Liver (tissue), 9 donors: ENCODE data around the gene TNNI3K. TPM values are rescaled to one million over a fixed set of nuclear protein-coding genes. Genes with fewer than 3 reads are reported as not detected.

ENCODE experiments used
- DNase-seq: peaks from one replicate; pipeline ENCODE4 v3.0.0-alpha.2; 2017; ENCODE audit warnings: low spot score
- H3K27ac ChIP-seq, 2 donors: one replicate each; pipeline ENCODE4 v1.7.0; 2013; ENCODE audit warnings: inconsistent platforms in 2 of 2, low read length in 2 of 2, control low read depth in 1 of 2, low read depth in 1 of 2, mild to moderate bottlenecking in 1 of 2
- H3K27me3 ChIP-seq, 4 donors: one replicate each; pipeline versions ENCODE4 v1.6.1 to v1.7.0; 2013; ENCODE audit warnings: low read length in 3 of 4, inconsistent platforms in 1 of 4, mild to moderate bottlenecking in 1 of 4, moderate library complexity in 1 of 4; ENCODE audit not compliant: control insufficient read depth in 4 of 4, insufficient read depth in 4 of 4
- H3K36me3 ChIP-seq, 4 donors: one replicate each; pipeline versions ENCODE4 v1.6.1 to v1.7.0; 2013; ENCODE audit warnings: low read length in 3 of 4, mild to moderate bottlenecking in 3 of 4, low read depth in 1 of 4, moderate library complexity in 1 of 4; ENCODE audit not compliant: control insufficient read depth in 4 of 4, insufficient read depth in 3 of 4
- H3K4me1 ChIP-seq, 4 donors: one replicate each; pipeline versions ENCODE4 v1.6.1 to v1.7.0; 2013; ENCODE audit warnings: low read length in 3 of 4, mild to moderate bottlenecking in 3 of 4, moderate library complexity in 1 of 4; ENCODE audit not compliant: control insufficient read depth in 4 of 4, insufficient read depth in 4 of 4
- H3K4me3 ChIP-seq, 3 donors: one replicate each; pipeline versions ENCODE4 v1.6.1 to v1.7.0; 2013; ENCODE audit warnings: low read length in 3 of 3, control low read depth in 1 of 3, low read depth in 1 of 3, mild to moderate bottlenecking in 1 of 3
- H3K9ac ChIP-seq, 2 donors: one replicate each; pipeline ENCODE4 v1.7.0; 2013; ENCODE audit warnings: low read length in 2 of 2, mild to moderate bottlenecking in 2 of 2, moderate library complexity in 2 of 2, control low read depth in 1 of 2, low read depth in 1 of 2
- H3K9me3 ChIP-seq, 4 donors: one replicate each; pipeline versions ENCODE4 v1.6.1 to v1.7.0; 2013; ENCODE audit warnings: low read length in 3 of 4; ENCODE audit not compliant: control insufficient read depth in 4 of 4
- CTCF ChIP-seq: fragments of 150-350 bp; IDR thresholded peaks from 2 replicates; pipeline ENCODE4 v1.5.1; 2017; ENCODE audit warnings: improper control_type of control experiment, low read depth, low read length; ENCODE audit not compliant: missing input control
- FOXA2 ChIP-seq: IDR thresholded peaks from 2 replicates; pipeline ENCODE4 v1.6.1; 2016; ENCODE audit warnings: antibody characterized with exemption
- GABPA ChIP-seq, 2 donors: IDR thresholded peaks in 1 of 2; conservative IDR thresholded peaks in 1 of 2; 2 replicates each; pipeline ENCODE4 v1.6.1; 2016; ENCODE audit warnings: antibody characterized with exemption in 2 of 2, mild to moderate bottlenecking in 1 of 2, moderate library complexity in 1 of 2
- HNF4A ChIP-seq, 2 donors: conservative IDR thresholded peaks; 2 replicates each; pipeline ENCODE4 v1.6.1; 2016; ENCODE audit warnings: antibody characterized with exemption in 2 of 2, mild to moderate bottlenecking in 2 of 2
- HNF4G ChIP-seq: IDR thresholded peaks from 2 replicates; pipeline ENCODE4 v1.6.1; 2016; ENCODE audit warnings: antibody characterized with exemption
- JUND ChIP-seq, 2 donors: IDR thresholded peaks; 2 replicates each; pipeline ENCODE4 v1.6.1; 2016; ENCODE audit warnings: antibody characterized with exemption in 2 of 2
- NR2F2 ChIP-seq: IDR thresholded peaks from 2 replicates; pipeline ENCODE4 v1.6.1; 2016; ENCODE audit warnings: antibody characterized with exemption
- RAD21 ChIP-seq, 2 donors: IDR thresholded peaks; 2 replicates each; pipeline ENCODE4 v1.6.1; 2016; ENCODE audit warnings: antibody characterized with exemption in 2 of 2, mild to moderate bottlenecking in 2 of 2
- REST ChIP-seq: IDR thresholded peaks from 2 replicates; pipeline ENCODE4 v1.6.1; 2016; ENCODE audit warnings: antibody characterized with exemption, mild to moderate bottlenecking
- SP1 ChIP-seq: IDR thresholded peaks from 2 replicates; pipeline ENCODE4 v1.6.1; 2018; ENCODE audit warnings: antibody characterized with exemption, mild to moderate bottlenecking
- WGBS: extraction: QIAGEN DNeasy Blood & Tissue Kit; methylation state at CpG from one replicate; pipeline ENCODE4 v1.1.7; 2013; 5-methylcytosine and 5-hydroxymethylcytosine counted together
- polyA plus RNA-seq, 2 donors: library from polyadenylated mRNA; stranded (reverse) in 1 of 2; unstranded in 1 of 2; fragments of 200-250 nt in 1 of 2; fragments of >200 nt in 1 of 2; fragmentation: Nextera tagmentation in 1 of 2; extraction: Ambion mirVana in 1 of 2; gene quantifications; one replicate each; pipeline versions ENCODE4 v1.2.1 to v1.2.3, GENCODE V29; 2013 to 2015
- total RNA-seq, 2 donors: library from RNA; depleted of rRNA; stranded (reverse); fragments of >200 nt; gene quantifications; one replicate each; pipeline ENCODE4 v1.2.3, GENCODE V29; 2014
- TF ChIP-seq, protein P1 (sequence below): IDR thresholded peaks from 2 replicates; pipeline ENCODE4 v1.6.1; 2016; ENCODE audit warnings: antibody characterized with exemption
- donor health status: healthy.
- donor health status: healthy.
- donor health status: healthy.
- donor health status: healthy.
- donor health status: healthy.

The TNNI3K gene
- total and polyA plus RNA-seq, 4 donors = 0.09 to 0.10 TPM; not detected in 2

GRCh38 chr1:74362691-74363090 is 127.5 kb downstream of the TNNI3K start:
- TF ChIP-seq SP1 (no peak), RAD21 (IDR thresholded peaks at IDR 0.05) (no peak), FOXA2 (no peak), REST (no peak), HNF4A (conservative IDR thresholded peaks at IDR 0.05) (no peak)
- Histone ChIP-seq H3K27ac (no peak overlapping the region), H3K4me3 (no peak overlapping the region), H3K36me3 (no peaks in the 10 kb centered on the region), H3K27me3 (no peaks in the 10 kb centered on the region), H3K4me1 (no peaks in the 10 kb centered on the region), H3K9me3 (no peaks in the 10 kb centered on the region), H3K9ac (no peak overlapping the region)
- DNase-seq = no peak
- 95% methylated on average over 1 of the region's 1 CpG for WGBS

DNA sequence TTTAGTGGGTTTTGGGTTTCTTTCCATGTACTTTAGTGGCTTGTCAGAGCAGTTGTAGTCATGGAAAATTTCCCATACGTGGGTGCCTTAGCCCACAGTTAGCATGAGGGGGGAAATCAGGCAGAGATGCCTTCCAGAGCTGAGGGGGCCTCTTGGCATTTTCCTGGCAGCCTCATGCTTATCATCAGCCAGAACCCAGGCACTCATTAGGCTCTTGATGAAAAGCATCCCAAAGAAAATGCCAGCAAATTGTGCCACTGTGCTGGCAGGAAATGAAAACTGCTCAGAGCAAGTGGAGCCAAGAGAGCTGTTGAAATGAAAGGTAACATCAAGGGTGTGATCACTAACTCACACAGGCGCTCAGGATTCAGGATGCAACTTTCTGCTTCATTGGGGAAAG is 128.0 kb downstream of the TNNI3K start:
- Histone ChIP-seq H3K27ac (no peak overlapping the region), H3K36me3 (no peaks in the 10 kb centered on the region), H3K4me3 (no peak overlapping the region), H3K9ac (no peak overlapping the region), H3K4me1 (no peaks in the 10 kb centered on the region), H3K27me3 (no peaks in the 10 kb centered on the region), H3K9me3 (no peaks in the 10 kb centered on the region)
- no peak for DNase-seq
- WGBS = 61% methylated on average over 2 of the region's 2 CpGs
- TF ChIP-seq CTCF (no peak), JUND (IDR thresholded peaks at IDR 0.05) (no peak), REST (no peak), RAD21 (IDR thresholded peaks at IDR 0.05) (no peak), HNF4G (no peak), NR2F2 (no peak), GABPA (IDR thresholded peaks at IDR 0.05 in 1 of 2, conservative IDR thresholded peaks at IDR 0.05 in 1 of 2) (no peak)
- TF ChIP-seq, protein P1, sequence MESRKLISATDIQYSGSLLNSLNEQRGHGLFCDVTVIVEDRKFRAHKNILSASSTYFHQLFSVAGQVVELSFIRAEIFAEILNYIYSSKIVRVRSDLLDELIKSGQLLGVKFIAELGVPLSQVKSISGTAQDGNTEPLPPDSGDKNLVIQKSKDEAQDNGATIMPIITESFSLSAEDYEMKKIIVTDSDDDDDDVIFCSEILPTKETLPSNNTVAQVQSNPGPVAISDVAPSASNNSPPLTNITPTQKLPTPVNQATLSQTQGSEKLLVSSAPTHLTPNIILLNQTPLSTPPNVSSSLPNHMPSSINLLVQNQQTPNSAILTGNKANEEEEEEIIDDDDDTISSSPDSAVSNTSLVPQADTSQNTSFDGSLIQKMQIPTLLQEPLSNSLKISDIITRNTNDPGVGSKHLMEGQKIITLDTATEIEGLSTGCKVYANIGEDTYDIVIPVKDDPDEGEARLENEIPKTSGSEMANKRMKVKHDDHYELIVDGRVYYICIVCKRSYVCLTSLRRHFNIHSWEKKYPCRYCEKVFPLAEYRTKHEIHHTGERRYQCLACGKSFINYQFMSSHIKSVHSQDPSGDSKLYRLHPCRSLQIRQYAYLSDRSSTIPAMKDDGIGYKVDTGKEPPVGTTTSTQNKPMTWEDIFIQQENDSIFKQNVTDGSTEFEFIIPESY = no peak
